K562 (cell line): ENCODE measurements around the gene CEP72. TPM values are rescaled to one million over a fixed set of nuclear protein-coding genes. Genes with fewer than 3 reads are reported as not detected.

Source experiments
- ATAC-seq: fragments of 200-7000 bp; cut with Tn5 transposase; 3 replicates; pipeline ENCODE4 v1.9.1; 2020; ENCODE audit warnings: moderate library complexity
- BruUV-seq: library from RNA; stranded (reverse); fragments of 400-500 nt; replicated peaks from 2 replicates; lab custom pipeline; 2021; lab: Mats Ljungman, UMichigan
- CTCF ChIA-PET: fragments of 300-600 bp; formaldehyde crosslinking; extraction: SDS; loops from one replicate; lab custom pipeline; 2021; ENCODE audit warnings: low intra/inter-chr PET ratio; lab: Yijun Ruan, JAX
- POLR2A ChIA-PET: fragments of 300-600, 350-650 bp; sonication (Branson Sonifier 250); formaldehyde crosslinking; extraction: SDS; loops from one replicate; lab custom pipeline; 2021; ENCODE audit warnings: antibody characterized with exemption, inconsistent platforms; lab: Yijun Ruan, JAX
- DNase-seq, 4 experiments: peaks; one replicate each; pipeline versions ENCODE4 v3.0.0 to v3.0.0-alpha.2; 2011 to 2018; ENCODE audit warnings: low spot score in 3 of 4, mixed read lengths in 3 of 4; ENCODE audit errors: extremely low read depth in 1 of 4
- FAIRE-seq: peaks from 2 replicates; lab custom pipeline; 2011; peaks lifted over from hg19 to GRCh38; lab: Jason Lieb, UNC
- H2AFZ ChIP-seq: 2 replicates; pipeline ENCODE4 v1.6.0; 2011; ENCODE audit warnings: low read depth, low read length, control low read depth, inconsistent platforms
- H3K27ac ChIP-seq: fragments of 200-600 bp; 3 replicates; pipeline ENCODE4 v1.8.0; 2011; ENCODE audit warnings: low read depth, mild to moderate bottlenecking, control low read depth, inconsistent platforms, low read length, moderate library complexity, mixed read lengths; ENCODE audit errors: extremely low read depth
- H3K27me3 ChIP-seq, 2 experiments: fragments of 300-600 bp in 1 of 2; 2 replicates in 1 of 2; 3 replicates in 1 of 2; pipeline versions ENCODE4 v1.6.0 to v1.8.0; 2011; ENCODE audit warnings: inconsistent platforms in 2 of 2, low read length in 2 of 2, mild to moderate bottlenecking in 1 of 2, mixed read lengths in 1 of 2, moderate library complexity in 1 of 2; ENCODE audit not compliant: control insufficient read depth in 2 of 2, insufficient read depth in 2 of 2
- H3K36me3 ChIP-seq: fragments of 300-600 bp; 3 replicates; pipeline ENCODE4 v1.8.0; 2011; ENCODE audit warnings: mild to moderate bottlenecking, low read length, inconsistent platforms; ENCODE audit not compliant: control insufficient read depth, insufficient read depth
- H3K4me1 ChIP-seq, 2 experiments: fragments of 200-600 bp in 1 of 2; replicated peaks in 1 of 2; 2 replicates in 1 of 2; 3 replicates in 1 of 2; pipeline versions ENCODE4 v1.5.1 to v1.8.0; 2011; ENCODE audit warnings: inconsistent platforms in 2 of 2, low read length in 2 of 2, mild to moderate bottlenecking in 1 of 2, mixed read lengths in 1 of 2, moderate library complexity in 1 of 2; ENCODE audit not compliant: control insufficient read depth in 2 of 2, insufficient read depth in 2 of 2
- H3K4me2 ChIP-seq: 2 replicates; pipeline ENCODE4 v1.6.1; 2011; ENCODE audit warnings: low read length, control low read depth, inconsistent platforms, mixed read lengths; ENCODE audit not compliant: insufficient read depth
- H3K4me3 ChIP-seq: fragments of 200-600 bp; sonication (generic), shearing (Covaris generic); 2 replicates; pipeline ENCODE4 v1.5.1; 2016; ENCODE audit warnings: control low read depth, inconsistent platforms
- H3K79me2 ChIP-seq: fragments of 200-600 bp; 3 replicates; pipeline ENCODE4 v1.8.0; 2011; ENCODE audit warnings: low read length, inconsistent platforms; ENCODE audit not compliant: control insufficient read depth, insufficient read depth
- H3K9ac ChIP-seq, 2 experiments: 2 replicates each; pipeline versions ENCODE4 v1.6.0 to v1.6.1; 2011; ENCODE audit warnings: low read depth in 2 of 2, low read length in 2 of 2, control low read depth in 1 of 2, inconsistent platforms in 1 of 2, mild to moderate bottlenecking in 1 of 2, mixed read lengths in 1 of 2; ENCODE audit not compliant: insufficient read depth in 1 of 2
- H3K9me1 ChIP-seq: one replicate; pipeline ENCODE4 v1.6.0; 2011; ENCODE audit warnings: inconsistent platforms, mild to moderate bottlenecking, low read length, moderate library complexity; ENCODE audit not compliant: control insufficient read depth, insufficient read depth
- H3K9me3 ChIP-seq: replicated peaks from 2 replicates; pipeline ENCODE4 v1.5.1; 2011; ENCODE audit warnings: low read depth, low read length, inconsistent platforms; ENCODE audit not compliant: control insufficient read depth, insufficient read depth
- H4K20me1 ChIP-seq: replicated peaks from 2 replicates; pipeline ENCODE4 v1.6.1; 2011; ENCODE audit warnings: low read length, inconsistent platforms, mixed read lengths; ENCODE audit not compliant: control insufficient read depth, insufficient read depth
- BCL6 ChIP-seq: fragments of 250-450 bp; sonication (Bioruptor Pico); IDR thresholded peaks from 2 replicates; pipeline ENCODE4 v1.4.0; 2020
- CCNT2 ChIP-seq: IDR thresholded peaks from 2 replicates; pipeline ENCODE4 v1.6.1; 2011; ENCODE audit warnings: borderline replicate concordance, low read depth, mild to moderate bottlenecking, moderate library complexity, mixed read lengths, low read length; ENCODE audit not compliant: insufficient read length; ENCODE audit errors: extremely low read depth
- ETV6 ChIP-seq, 3 experiments: fragments of 150-350 bp in 1 of 3; sonication (generic) in 1 of 3; formaldehyde crosslinking in 1 of 3; IDR thresholded peaks; 2 replicates each; pipeline versions ENCODE4 v1.6.1 to v1.8.0; 2014 to 2022; ENCODE audit warnings: borderline replicate concordance in 2 of 3, low read depth in 2 of 3, antibody characterized with exemption in 1 of 3, low read length in 1 of 3, mild to moderate bottlenecking in 1 of 3, missing genetic modification reagents in 1 of 3
- HMGN3 ChIP-seq: IDR thresholded peaks from 2 replicates; pipeline ENCODE4 v1.6.1; 2011; ENCODE audit warnings: borderline replicate concordance, low read depth, mild to moderate bottlenecking, mixed read lengths, low read length; ENCODE audit not compliant: insufficient read length; ENCODE audit errors: extremely low read depth
- NBN ChIP-seq: fragments of 450-650 bp; IDR thresholded peaks from 2 replicates; pipeline ENCODE4 v1.6.1; 2016; ENCODE audit warnings: low read depth, mild to moderate bottlenecking
- NR3C1 ChIP-seq: sonication (generic); formaldehyde crosslinking; IDR thresholded peaks from 2 replicates; pipeline ENCODE4 v1.8.1; 2022; ENCODE audit warnings: missing genetic modification reagents
- RBBP5 ChIP-seq: fragments of 200-600 bp; sonication (generic); IDR thresholded peaks from 2 replicates; pipeline ENCODE4 v1.6.1; 2012; ENCODE audit warnings: borderline replicate concordance, mild to moderate bottlenecking, low read length, control low read depth, inconsistent platforms; ENCODE audit not compliant: insufficient read depth, poor library complexity, severe bottlenecking
- RFX1 ChIP-seq: fragments of 450-650 bp; IDR thresholded peaks from 2 replicates; pipeline ENCODE4 v1.6.1; 2016; ENCODE audit warnings: mild to moderate bottlenecking, moderate library complexity
- SIX5 ChIP-seq, 2 experiments: IDR thresholded peaks; 2 replicates each; pipeline ENCODE4 v1.6.1; 2011; ENCODE audit warnings: low read length in 2 of 2, borderline replicate concordance in 1 of 2, low read depth in 1 of 2, mild to moderate bottlenecking in 1 of 2, moderate library complexity in 1 of 2; ENCODE audit not compliant: insufficient read depth in 1 of 2
- ZFP1 ChIP-seq: fragments of 450-650 bp; formaldehyde crosslinking; IDR thresholded peaks from 2 replicates; pipeline ENCODE4 v1.4.0; 2020; ENCODE audit warnings: mild to moderate bottlenecking, mixed read lengths
- WGBS: fragments of 100-300 bp; shearing (Covaris generic); methylation state at CpG from one replicate; pipeline ENCODE4 v1.1.6; 2016; ENCODE audit warnings: low coverage, mixed read lengths; ENCODE audit not compliant: insufficient coverage; ENCODE audit errors: missing lambda C conversion rate; 5-methylcytosine and 5-hydroxymethylcytosine counted together
- in situ Hi-C: fragments of 300-500 bp; cut with MboI; formaldehyde crosslinking; loops from 4 replicates; pipeline ENCODE4 v1.15.0; 2018; ENCODE audit warnings: inconsistent platforms, mixed read lengths
- intact Hi-C: fragments of 100-400 bp; cut with micrococcal nuclease; formaldehyde crosslinking; loops from 2 replicates; pipeline ENCODE4 v1.14.2; 2022
- polyA plus RNA-seq, 8 experiments: library from polyadenylated mRNA; depleted of rRNA in 4 of 8; stranded (reverse) in 5 of 8; unstranded in 3 of 8; fragments of >200 nt; fragmentation: Nextera tagmentation in 2 of 8; fragmentation: Illumina TruSeq in 1 of 8; extraction: Ambion mirVana in 2 of 8; extraction: Trizol in 1 of 8; gene quantifications; 2 replicates each; pipeline versions ENCODE4 v1.2.1 to v1.2.3, GENCODE V29; 2011 to 2014; ENCODE audit warnings: inconsistent platforms in 1 of 8, missing spikeins in 1 of 8
- total RNA-seq, 7 experiments: library from RNA; depleted of rRNA in 6 of 7; stranded (reverse); fragments of >200 nt in 6 of 7; fragmentation: Illumina TruSeq in 2 of 7; extraction: Trizol in 2 of 7; gene quantifications; 2 replicates each; pipeline versions ENCODE4 v1.2.1 to v1.2.3, GENCODE V29; 2011 to 2021; ENCODE audit warnings: low replicate concordance in 1 of 7

CEP72 gene
- total and polyA plus RNA-seq, 9 of the 15 experiments (the other 6 are each of a cell fraction or from before 2014, with no cell fraction given) = 0.89 to 38.1 (median 14.2) TPM

GRCh38 chr5:573206-573605, 38.9 kb upstream of the CEP72 start (continued):
- TF ChIP-seq ETV6 (IDR thresholded peaks at IDR 0.05; ENCODE audit: borderline replicate concordance in 1 of 2, low read depth in 2 of 2, low read length in 1 of 2) = no peak
- TF ChIP-seq ETV6 (CRISPR knock-in tag; IDR thresholded peaks at IDR 0.05; ENCODE audit: borderline replicate concordance) = no peak
- no peak for TF ChIP-seq NR3C1 (CRISPR knock-in tag)
- no peak for TF ChIP-seq RFX1
- no peak for TF ChIP-seq ZFP1
- TF ChIP-seq HMGN3 = no peak

DNA sequence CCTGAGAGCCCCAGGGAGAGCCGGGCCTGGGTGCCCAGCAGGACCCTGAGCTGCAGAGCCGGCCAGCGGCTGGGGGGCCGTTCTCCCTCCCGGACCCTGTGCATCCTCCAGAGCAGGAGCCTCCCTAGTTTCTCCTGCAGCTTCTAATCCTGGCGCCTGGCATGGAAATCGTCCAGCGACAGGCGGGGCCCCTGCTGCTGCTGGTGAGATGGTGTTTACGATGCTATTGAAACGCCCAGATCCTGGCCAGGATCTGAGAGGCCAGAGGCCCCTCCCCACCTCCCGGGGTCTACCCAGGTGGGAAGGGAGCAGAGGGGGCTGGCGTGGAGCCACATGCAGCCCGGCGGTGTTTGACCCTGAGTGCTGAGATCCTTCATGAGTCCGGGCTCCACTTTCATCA, 38.2 kb upstream of the CEP72 start:
- Histone ChIP-seq H3K4me1 (peaks cover 0 to 19% of the 10 kb centered on the region in 2 experiments; a peak in 1 of 5 replicates), H3K27ac (no peak overlapping the region), H3K9ac (no peak overlapping the region), H3K4me3 (no peak overlapping the region), H4K20me1 (no peaks in the 10 kb centered on the region), H3K4me2 (no peak overlapping the region), H3K36me3 (no peaks in the 10 kb centered on the region), H3K79me2 (no peaks in the 10 kb centered on the region), H2AFZ (no peak overlapping the region), H3K9me3 (no peaks in the 10 kb centered on the region), H3K27me3 (peaks cover 44 to 63% of the 10 kb centered on the region in 2 experiments), H3K9me1 (no peaks in the 10 kb centered on the region)
- no peak for TF ChIP-seq BCL6 (CRISPR knock-in tag)
- no peak for TF ChIP-seq NBN
- no peak for TF ChIP-seq RBBP5
- no peak for TF ChIP-seq CCNT2
- TF ChIP-seq HMGN3 = no peak
- no peak for TF ChIP-seq SIX5 (IDR thresholded peaks at IDR 0.05; ENCODE audit: borderline replicate concordance in 1 of 2, insufficient read depth in 1 of 2, low read depth in 1 of 2, low read length in 2 of 2)
- ATAC-seq (no peak), FAIRE-seq (no peak), DNase-seq (no peak)
- POLR2A ChIA-PET = interaction anchor here (0.6 to 1.5 kb wide), 2 partner anchors 26 to 41 kb away, joined by 3 read pairs; no protein-coding TSS in a partner anchor
- WGBS = 3% methylated on average over 16 of the region's 16 CpGs
- in situ Hi-C loops (no loop called here), intact Hi-C loops (no loop called here)
- CTCF ChIA-PET = no interaction called here
- BruUV-seq = no TSS peak
